ENCODE results near the gene EPB41L2. TPM values are rescaled to one million over a fixed set of nuclear protein-coding genes. Genes with fewer than 3 reads are reported as not detected.

The EPB41L2 gene
- total and polyA plus RNA-seq, 2 experiments from 2014 or later, result 27.4 to 35.8 TPM

Other genes starting within 250 kb of the EPB41L2 start
- 23.7 and 28.9 TPM in 2 replicates for gene SMLR1, start 235.8 kb downstream of the EPB41L2 start, total RNA-seq
- 13.7 and 31.0 TPM in 2 replicates for gene SMLR1, start 235.8 kb downstream of the EPB41L2 start, polyA plus RNA-seq
- 54.3 and 54.4 TPM in 2 replicates for gene AKAP7, start 72.2 kb upstream of the EPB41L2 start, total RNA-seq
- 14.2 and 18.4 TPM in 2 replicates for gene AKAP7, start 72.2 kb upstream of the EPB41L2 start, polyA plus RNA-seq